ENCODE measurements around the gene ZNF236.

DNA sequence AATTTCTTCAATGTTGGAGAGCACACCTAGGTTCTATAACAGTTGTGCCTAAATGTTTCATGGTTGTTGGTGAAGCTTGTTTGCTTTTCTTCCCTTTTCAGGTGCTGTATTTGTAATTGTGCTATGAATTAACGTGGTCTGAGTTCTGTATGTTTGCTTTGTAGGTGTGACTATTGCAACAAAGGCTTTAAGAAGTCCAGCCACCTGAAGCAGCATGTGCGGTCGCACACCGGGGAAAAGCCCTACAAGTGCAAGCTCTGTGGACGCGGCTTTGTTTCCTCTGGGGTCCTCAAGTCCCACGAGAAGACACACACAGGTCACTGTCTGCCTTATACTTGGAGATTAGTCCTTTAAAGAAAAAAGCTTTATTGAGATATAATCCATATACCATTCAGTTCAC is 91.2 kb downstream of the ZNF236 start:
- TF ChIP-seq POLR2AphosphoS5 (IDR thresholded peaks at IDR 0.05; ENCODE audit: low read depth, low read length) (no peak), TAF1 (IDR thresholded peaks at IDR 0.05; ENCODE audit: borderline replicate concordance, insufficient read depth, low read length) (no peak), REST (IDR thresholded peaks at IDR 0.05; ENCODE audit: insufficient read depth in 1 of 2, low read depth in 2 of 2, low read length in 2 of 2) (no peak)
